Measurements from ENCODE around the gene PSMB2.
A peak's percentile ranks its signal among the peaks of the same experiment; 100 is the strongest.
"Not testable (repeated sequence)": the region's sequence is repeated elsewhere in the genome, so short reads cannot be mapped to it uniquely, and the experiment has no call there.

The PSMB2 gene

DNA sequence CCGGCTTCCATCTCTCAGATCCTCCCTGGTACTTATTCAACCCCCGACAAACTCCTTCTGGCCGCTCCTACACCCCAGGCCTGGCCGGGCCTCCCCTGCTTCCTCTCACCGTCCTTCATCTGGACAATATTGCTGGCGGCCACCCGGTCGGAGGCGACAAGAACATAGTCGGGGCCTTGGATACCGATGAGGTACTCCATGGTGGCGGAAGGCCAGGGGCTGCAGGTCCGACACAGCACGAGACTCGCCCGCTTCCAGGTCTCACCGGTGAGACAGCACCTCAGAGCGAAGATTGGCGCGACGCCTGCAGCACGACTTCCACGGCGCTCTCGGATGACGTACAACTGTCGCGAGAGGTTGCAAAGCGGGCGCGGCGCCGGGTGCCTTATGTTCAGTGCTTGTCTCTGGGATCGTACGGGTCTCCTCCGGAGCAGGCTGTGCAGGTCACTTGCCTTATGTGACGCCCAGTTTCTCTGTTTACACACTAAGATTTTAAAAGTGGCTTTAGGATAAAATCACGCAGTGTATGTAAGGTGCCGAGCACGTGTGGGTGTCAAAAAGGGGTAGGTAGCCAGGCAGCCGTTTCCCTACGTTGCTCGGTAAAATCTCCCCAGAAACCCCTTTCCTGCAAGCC lies at the start of gene PSMB2:
Gene PSMB2, minus strand, starts transcription at position 294 of the 634 bp plus-strand sequence. Its CDS starts 94 bp downstream, at position 200.
- Histone ChIP-seq H3K27me3 (no peaks in the 10 kb centered on the region), H3K4me1 (peaks cover 42% of the 10 kb centered on the region), H3K4me3 (peak within 1 kb of the TSS; percentile 88), H4K20me1 (peaks cover 46% of the 10 kb centered on the region), H3K27ac (peak within 1 kb of the TSS; percentile 89), H3K9ac (peak within 1 kb of the TSS; percentile 91), H3K9me3 (no peaks in the 10 kb centered on the region), H3K4me2 (peak within 1 kb of the TSS; percentile 90), H3K36me3 (peaks cover under 1% of the 10 kb centered on the region; the same call in 1 of the 2 replicates)
- no peak for TF ChIP-seq Cebpa-rat (IDR thresholded peaks at IDR 0.05)

DNA sequence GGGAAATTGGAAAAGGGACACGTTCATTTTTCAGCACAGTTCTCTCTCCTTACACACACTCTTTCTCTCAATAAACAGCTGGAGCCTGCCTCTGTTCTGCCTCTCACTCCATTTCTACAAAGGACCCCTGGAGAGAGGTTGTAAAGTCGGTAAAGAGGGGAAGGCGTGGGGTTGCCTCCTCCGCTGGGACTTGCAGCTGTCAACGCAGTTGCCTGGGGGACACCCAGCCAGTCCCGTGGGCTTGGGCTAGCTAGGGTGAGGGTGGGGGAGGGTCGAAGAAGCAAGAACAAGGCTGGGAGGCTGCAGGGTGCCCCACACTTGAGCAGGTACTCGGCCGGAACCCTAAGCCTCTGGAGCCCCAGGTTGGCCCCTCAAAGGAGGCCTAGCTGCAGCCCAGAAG lies 49.8 kb upstream of the PSMB2 start:
- peak overlapping the region; percentile 37; the same call in 1 of the 2 replicates for H3K4me2 ChIP-seq
- no peak for TF ChIP-seq Cebpa-rat (IDR thresholded peaks at IDR 0.05)
- H3K4me1 ChIP-seq, result peaks cover 9% of the 10 kb centered on the region
- no peak overlapping the region for H3K4me3 ChIP-seq
- H4K20me1 ChIP-seq, result no peaks in the 10 kb centered on the region
- no peaks in the 10 kb centered on the region for H3K27me3 ChIP-seq
- H3K9me3 ChIP-seq, result no peaks in the 10 kb centered on the region
- no peak overlapping the region for H3K9ac ChIP-seq
- H3K36me3 ChIP-seq, result no peaks in the 10 kb centered on the region
- no peak overlapping the region for H3K27ac ChIP-seq

DNA sequence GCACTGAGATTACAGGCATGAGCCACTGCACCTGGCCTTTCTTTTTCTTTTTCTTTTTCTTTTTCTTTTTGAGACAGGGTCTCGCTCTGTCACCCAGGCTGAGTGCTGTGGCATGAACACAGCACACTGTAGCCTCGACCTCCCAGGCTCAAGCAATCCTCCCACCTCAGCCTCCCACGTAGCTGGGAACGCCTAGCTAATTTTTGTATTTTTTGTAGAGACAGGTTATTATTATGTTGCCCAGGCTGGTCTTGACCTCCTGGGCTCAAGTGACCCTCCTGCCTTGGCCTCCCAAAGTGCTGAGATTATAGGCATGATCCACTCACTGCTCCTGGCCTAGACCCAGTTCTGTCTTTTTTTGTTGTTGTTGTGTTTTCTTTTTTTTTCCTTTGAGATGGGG lies 48.8 kb upstream of the PSMB2 start:
- H3K36me3 ChIP-seq, H3K27me3 ChIP-seq, H3K4me1 ChIP-seq, H4K20me1 ChIP-seq, H3K9me3 ChIP-seq, H3K4me3 ChIP-seq, H3K27ac ChIP-seq, H3K9ac ChIP-seq, H3K4me2 ChIP-seq: not testable (repeated sequence)

DNA sequence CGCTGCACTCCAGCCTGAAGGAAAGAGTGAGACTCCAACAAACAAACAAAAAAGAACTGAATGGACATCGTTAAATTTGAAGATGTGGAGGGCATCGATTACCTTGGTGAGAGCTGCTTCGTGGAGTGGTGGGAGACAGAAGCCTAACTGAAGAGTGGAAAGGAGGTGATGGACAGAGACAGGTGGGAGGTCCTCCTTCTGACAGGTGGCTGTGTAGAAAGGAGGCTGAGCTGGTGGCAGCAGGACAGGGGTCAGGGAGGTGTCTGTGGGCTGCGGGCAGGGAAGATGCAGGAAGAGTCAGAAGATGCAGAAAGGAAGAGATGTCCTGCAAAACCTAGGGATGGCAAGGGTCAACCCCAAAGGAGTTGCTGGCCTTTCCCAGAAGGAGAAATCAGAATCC lies 46.8 kb upstream of the PSMB2 start:
- Histone ChIP-seq H3K4me2 (no peak overlapping the region), H3K9me3 (no peaks in the 10 kb centered on the region), H3K27ac (no peak overlapping the region), H3K9ac (no peak overlapping the region), H3K27me3 (no peaks in the 10 kb centered on the region), H3K36me3 (no peaks in the 10 kb centered on the region), H3K4me1 (peaks cover 9% of the 10 kb centered on the region), H3K4me3 (no peak overlapping the region), H4K20me1 (no peaks in the 10 kb centered on the region)
- no peak for TF ChIP-seq Cebpa-rat (IDR thresholded peaks at IDR 0.05)

DNA sequence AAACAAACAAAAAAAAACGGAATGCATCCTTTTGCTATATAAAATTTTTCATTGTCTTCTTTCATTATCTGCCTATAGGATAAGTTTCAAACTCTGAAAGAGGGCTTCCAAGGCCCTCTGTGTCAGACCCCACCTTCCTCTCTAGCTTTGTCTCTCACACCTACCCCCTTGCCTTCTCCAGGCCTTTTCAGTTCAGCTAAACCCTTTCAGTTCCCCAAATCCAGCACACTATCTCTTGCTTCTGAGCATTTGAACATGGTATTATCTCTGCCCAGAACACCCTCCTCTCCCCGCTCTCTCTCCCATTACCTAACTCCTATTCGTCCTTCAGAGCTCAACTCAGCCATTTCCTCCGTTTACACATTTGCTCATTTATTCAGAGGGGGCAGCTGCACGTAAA lies 41.7 kb upstream of the PSMB2 start:
- Histone ChIP-seq H3K4me2 (no peak overlapping the region), H3K4me1 (no peaks in the 10 kb centered on the region), H4K20me1 (no peaks in the 10 kb centered on the region), H3K27ac (no peak overlapping the region), H3K9ac (no peak overlapping the region), H3K36me3 (no peaks in the 10 kb centered on the region), H3K4me3 (no peak overlapping the region), H3K27me3 (no peaks in the 10 kb centered on the region), H3K9me3 (no peaks in the 10 kb centered on the region)
- TF ChIP-seq Cebpa-rat (IDR thresholded peaks at IDR 0.05), result no peak

DNA sequence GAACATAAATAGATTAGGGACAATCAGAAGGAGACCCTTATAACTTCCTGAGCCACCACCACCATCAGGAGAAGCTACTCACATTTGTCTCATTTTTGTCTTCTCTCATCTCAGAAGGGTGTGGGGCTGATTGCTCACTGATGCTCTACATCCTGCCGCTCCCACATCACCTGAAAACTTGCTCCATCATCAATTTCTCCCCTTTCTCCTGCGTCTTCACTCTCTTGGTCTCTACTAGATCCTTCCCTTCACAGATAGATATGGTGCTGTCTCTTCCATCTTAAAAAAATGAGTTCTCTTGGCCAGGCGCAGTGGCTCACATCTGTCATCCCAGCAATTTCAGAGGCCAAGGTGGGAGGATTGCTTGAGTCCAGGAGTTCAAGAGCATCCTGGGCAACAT lies 38.9 kb upstream of the PSMB2 start:
- Histone ChIP-seq H3K9ac (no peak overlapping the region), H3K4me3 (no peak overlapping the region), H3K4me2 (no peak overlapping the region), H3K4me1 (no peaks in the 10 kb centered on the region), H3K27ac (no peak overlapping the region), H4K20me1 (no peaks in the 10 kb centered on the region), H3K36me3 (no peaks in the 10 kb centered on the region), H3K27me3 (no peaks in the 10 kb centered on the region), H3K9me3 (no peaks in the 10 kb centered on the region)
- no peak for TF ChIP-seq Cebpa-rat (IDR thresholded peaks at IDR 0.05)

DNA sequence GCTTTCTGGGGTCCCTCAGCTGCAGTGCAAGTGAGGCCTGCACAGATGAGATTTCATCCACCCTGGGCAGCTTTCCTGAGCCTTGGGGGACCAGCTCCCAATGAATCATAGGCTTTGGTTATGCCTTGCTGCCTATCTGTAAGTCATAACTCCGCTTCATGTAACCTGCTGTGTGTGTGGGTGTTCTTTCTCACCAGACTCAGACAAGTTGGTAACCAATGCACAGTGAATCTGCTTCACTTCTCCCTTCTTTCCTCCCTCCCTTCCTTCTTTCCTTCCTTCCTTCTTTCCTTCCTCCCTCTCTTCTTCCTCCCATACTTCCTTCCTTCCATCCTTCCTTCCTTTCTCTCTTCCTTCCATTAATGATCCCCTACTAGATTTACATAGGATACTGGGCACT lies 34.4 kb upstream of the PSMB2 start:
- Histone ChIP-seq H3K36me3 (no peaks in the 10 kb centered on the region), H3K27me3 (no peaks in the 10 kb centered on the region), H3K4me2 (no peak overlapping the region), H4K20me1 (no peaks in the 10 kb centered on the region), H3K9me3 (no peaks in the 10 kb centered on the region), H3K9ac (no peak overlapping the region), H3K4me3 (no peak overlapping the region), H3K4me1 (peaks cover 21% of the 10 kb centered on the region), H3K27ac (no peak overlapping the region)
- no peak for TF ChIP-seq Cebpa-rat (IDR thresholded peaks at IDR 0.05)

DNA sequence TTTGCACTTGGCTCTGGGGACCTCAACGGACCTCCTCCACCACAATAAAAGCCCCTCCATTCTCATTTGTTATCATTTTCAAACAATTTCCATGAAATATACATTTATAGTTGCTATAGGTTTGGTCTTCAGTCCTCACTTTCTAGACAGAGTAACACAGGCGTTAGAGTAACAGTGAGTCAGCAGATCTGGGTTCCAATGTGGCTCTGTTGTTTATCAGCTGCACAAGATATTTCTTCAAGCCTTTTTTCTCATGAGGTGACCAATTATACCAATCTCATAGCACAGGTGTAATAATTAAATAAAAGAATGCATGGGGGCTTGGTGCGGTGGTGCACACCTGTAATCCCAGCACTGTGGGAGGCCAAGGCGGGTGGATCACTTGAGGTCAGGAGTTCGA lies 32.8 kb upstream of the PSMB2 start:
- no peaks in the 10 kb centered on the region for H4K20me1 ChIP-seq
- TF ChIP-seq Cebpa-rat (IDR thresholded peaks at IDR 0.05), result no peak
- H3K4me2 ChIP-seq, result peak overlapping the region; percentile 17; the same call in 1 of the 2 replicates
- no peak overlapping the region for H3K4me3 ChIP-seq
- no peak overlapping the region for H3K9ac ChIP-seq
- H3K27ac ChIP-seq, result no peak overlapping the region
- H3K27me3 ChIP-seq, result no peaks in the 10 kb centered on the region
- peaks cover 24% of the 10 kb centered on the region for H3K4me1 ChIP-seq
- H3K9me3 ChIP-seq, result no peaks in the 10 kb centered on the region
- no peaks in the 10 kb centered on the region for H3K36me3 ChIP-seq

DNA sequence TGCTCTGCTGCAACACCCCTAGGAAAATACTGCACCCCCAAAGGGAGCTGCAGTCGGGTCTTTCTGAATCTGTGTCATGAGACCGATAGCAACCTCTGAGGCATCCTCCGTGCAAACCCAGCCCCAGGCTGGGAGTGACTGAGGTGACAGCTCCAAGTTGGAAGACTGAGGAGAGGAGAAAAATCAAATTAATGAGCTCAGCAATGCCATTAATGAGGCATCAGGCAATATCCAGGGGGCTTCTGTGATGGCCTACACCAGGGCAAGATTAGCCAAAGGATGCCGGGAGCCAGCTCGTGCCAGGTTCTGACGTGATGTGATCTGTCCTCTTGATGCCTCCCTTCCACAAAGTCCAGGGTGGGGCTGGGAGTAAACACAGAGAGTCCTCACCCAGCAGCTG lies 30.8 kb upstream of the PSMB2 start:
- Histone ChIP-seq H3K9me3 (no peaks in the 10 kb centered on the region), H3K36me3 (no peaks in the 10 kb centered on the region), H3K27ac (no peak overlapping the region), H3K4me1 (peaks cover 24% of the 10 kb centered on the region), H3K4me2 (no peak overlapping the region), H3K27me3 (no peaks in the 10 kb centered on the region), H4K20me1 (no peaks in the 10 kb centered on the region), H3K9ac (no peak overlapping the region), H3K4me3 (no peak overlapping the region)
- no peak for TF ChIP-seq Cebpa-rat (IDR thresholded peaks at IDR 0.05)

DNA sequence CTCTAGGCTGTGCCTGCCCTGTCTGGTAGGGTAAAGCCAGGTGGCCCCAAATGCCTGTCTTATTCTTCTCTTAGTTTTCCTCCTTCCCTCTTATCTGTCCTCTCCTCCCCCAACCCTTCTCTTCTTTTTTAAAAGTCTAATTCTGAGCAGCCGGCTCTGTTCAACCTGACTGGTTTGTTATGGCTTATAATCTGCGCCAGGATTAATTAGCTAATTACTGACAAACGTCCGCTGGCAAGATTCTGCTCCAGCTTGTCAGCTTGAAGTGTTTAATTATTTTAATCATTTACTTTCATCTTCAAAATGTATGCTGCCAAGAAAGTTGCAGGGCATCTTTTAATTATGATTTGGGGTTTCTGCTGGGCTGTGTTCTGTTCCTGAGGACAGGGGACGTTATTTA lies 27.2 kb upstream of the PSMB2 start:
- H3K27ac ChIP-seq, result no peak overlapping the region
- H3K4me3 ChIP-seq, result no peak overlapping the region
- no peak for TF ChIP-seq Cebpa-rat (IDR thresholded peaks at IDR 0.05)
- H4K20me1 ChIP-seq, result no peaks in the 10 kb centered on the region
- H3K4me1 ChIP-seq, result peaks cover 19% of the 10 kb centered on the region
- H3K9me3 ChIP-seq, result no peaks in the 10 kb centered on the region
- H3K9ac ChIP-seq, result no peak overlapping the region
- no peaks in the 10 kb centered on the region for H3K36me3 ChIP-seq
- no peaks in the 10 kb centered on the region for H3K27me3 ChIP-seq
- H3K4me2 ChIP-seq, result no peak overlapping the region

DNA sequence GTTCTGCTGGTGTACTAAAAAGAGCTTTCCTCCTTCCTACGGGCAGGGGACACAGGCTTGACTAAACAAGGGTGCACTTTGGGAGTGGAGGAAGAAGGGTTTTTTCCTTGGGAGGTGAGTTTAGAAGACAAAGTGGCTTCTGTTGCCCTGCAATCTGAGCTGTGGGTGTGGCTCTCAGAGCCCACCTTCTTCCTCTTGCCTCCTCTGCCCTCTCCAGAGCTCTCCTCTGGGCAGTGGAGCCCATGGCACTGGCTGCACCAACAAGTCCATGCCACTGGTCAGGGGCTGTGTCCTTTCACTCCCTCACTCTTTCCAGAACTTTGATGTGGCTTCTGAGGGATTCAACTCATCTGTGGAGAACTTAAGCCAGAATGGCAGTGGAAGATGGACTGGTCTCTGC lies 25.6 kb upstream of the PSMB2 start:
- Histone ChIP-seq H3K27ac (no peak overlapping the region), H4K20me1 (no peaks in the 10 kb centered on the region), H3K4me1 (peaks cover 14% of the 10 kb centered on the region), H3K4me2 (no peak overlapping the region), H3K9ac (no peak overlapping the region), H3K36me3 (no peaks in the 10 kb centered on the region), H3K9me3 (no peaks in the 10 kb centered on the region), H3K27me3 (no peaks in the 10 kb centered on the region), H3K4me3 (no peak overlapping the region)
- no peak for TF ChIP-seq Cebpa-rat (IDR thresholded peaks at IDR 0.05)
